Measurements from ENCODE around the gene ZNF385C. TPM values are rescaled to one million over a fixed set of nuclear protein-coding genes. Genes with fewer than 3 reads are reported as not detected.

The ZNF385C gene
- total RNA-seq, 6 experiments from 2014 or later = 0.11 to 1.2 (median 0.11) TPM; not detected in 3

DNA sequence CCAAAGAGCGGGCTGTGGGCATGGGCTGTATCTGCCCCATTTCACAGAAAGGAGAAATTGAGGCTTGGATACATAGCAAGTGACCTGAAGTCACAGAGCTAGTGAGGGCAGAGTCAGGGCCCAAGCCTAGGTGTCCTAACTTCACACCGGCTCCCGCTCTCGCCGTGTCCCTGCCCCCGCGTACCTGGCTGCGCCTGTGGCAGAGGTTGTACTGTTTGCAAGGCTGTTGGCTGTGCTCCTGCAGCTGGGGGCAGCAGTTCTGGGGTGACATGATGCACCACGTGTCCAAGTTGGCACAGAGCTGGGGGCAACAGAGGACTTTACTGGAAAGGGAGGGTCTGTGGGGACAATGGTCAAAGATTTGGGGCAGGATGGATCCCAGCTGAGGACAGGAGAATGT, 10.8 kb upstream of the ZNF385C start:
- intact Hi-C loops (cut with DNase I) = no loop called here
- WGBS (ENCODE audit: insufficient coverage, low coverage, low lambda C conversion rate, missing lambda C conversion rate) = 46% methylated on average over 6 of the region's 9 CpGs
- Histone ChIP-seq H3K36me3 (peaks cover 0 to 22% (median 0%) of the 10 kb centered on the region in 4 donors), H3K4me3 (no peak overlapping the region), H3K9me3 (no peaks in the 10 kb centered on the region), H3K27ac (no peak overlapping the region), H3K27me3 (no peaks in the 10 kb centered on the region), H3K4me1 (peaks cover 0 to 43% (median 13%) of the 10 kb centered on the region in 4 donors)
- no peak for TF ChIP-seq CTCF (IDR thresholded peaks at IDR 0.05)
- TF ChIP-seq POLR2A (IDR thresholded peaks at IDR 0.05) = no peak
- DNase-seq = peak in 2 of 3 donors; percentile 82 to 83
- ATAC-seq = peak in 3 of 4 donors; percentile 5 to 34 (median 29)

- H3K4me3 ChIP-seq = no peak overlapping the region
Observed at GRCh38 chr17:42107597-42108576, 9.6 kb upstream of the ZNF385C start.

DNA sequence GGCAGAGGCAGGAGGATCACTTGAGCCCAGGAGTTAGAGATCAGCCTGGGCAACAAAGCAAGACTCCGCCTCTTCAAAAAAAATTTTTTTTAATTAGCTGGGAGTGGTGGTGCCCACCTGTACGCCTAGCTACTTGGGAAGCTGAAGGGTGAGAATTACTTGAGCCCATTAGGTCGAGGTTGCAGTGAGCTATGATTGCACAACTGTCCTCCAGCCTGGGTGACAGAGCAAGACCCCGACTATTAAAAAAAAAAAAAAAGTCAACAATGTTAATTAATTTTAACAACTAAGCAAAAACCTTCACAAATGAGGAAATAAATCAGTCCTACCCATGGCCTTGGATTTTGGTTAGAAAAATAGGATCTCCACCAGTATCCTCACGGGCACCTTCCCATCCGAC, 8.9 kb upstream of the ZNF385C start:
- Histone ChIP-seq H3K27ac (no peak overlapping the region), H3K4me1 (peaks cover 0 to 36% (median 9%) of the 10 kb centered on the region in 4 donors), H3K27me3 (no peaks in the 10 kb centered on the region), H3K9me3 (no peaks in the 10 kb centered on the region), H3K4me3 (no peak overlapping the region), H3K36me3 (peaks cover 0 to 24% (median 0%) of the 10 kb centered on the region in 4 donors)
- intact Hi-C loops (cut with DNase I) = no loop called here
- 44% methylated on average over 5 of the region's 6 CpGs for WGBS (ENCODE audit: insufficient coverage, low coverage, low lambda C conversion rate, missing lambda C conversion rate)
- no peak for TF ChIP-seq CTCF (IDR thresholded peaks at IDR 0.05)
- no peak for TF ChIP-seq POLR2A (IDR thresholded peaks at IDR 0.05)
- DNase-seq (no peak), ATAC-seq (no peak)

More at GRCh38 chr17:42107597-42108576, 9.6 kb upstream of the ZNF385C start:
- TF ChIP-seq POLR2A (IDR thresholded peaks at IDR 0.05) (no peak), CTCF (IDR thresholded peaks at IDR 0.05) (no peak)
- DNase-seq (peak; percentile 62 to 78 (median 73)), ATAC-seq (peak; percentile 14 to 50 (median 34))
- H3K27ac ChIP-seq = no peak overlapping the region
- 41% methylated on average over 10 of the region's 51 CpGs for WGBS (ENCODE audit: insufficient coverage, low coverage, low lambda C conversion rate, missing lambda C conversion rate)
- no peaks in the 10 kb centered on the region for H3K9me3 ChIP-seq
- H3K4me1 ChIP-seq = peaks cover 0 to 39% (median 11%) of the 10 kb centered on the region in 4 donors
- H3K36me3 ChIP-seq = peaks cover 0 to 24% (median 0%) of the 10 kb centered on the region in 4 donors
- no peaks in the 10 kb centered on the region for H3K27me3 ChIP-seq
- intact Hi-C loops (cut with DNase I) = no loop called here

DNA sequence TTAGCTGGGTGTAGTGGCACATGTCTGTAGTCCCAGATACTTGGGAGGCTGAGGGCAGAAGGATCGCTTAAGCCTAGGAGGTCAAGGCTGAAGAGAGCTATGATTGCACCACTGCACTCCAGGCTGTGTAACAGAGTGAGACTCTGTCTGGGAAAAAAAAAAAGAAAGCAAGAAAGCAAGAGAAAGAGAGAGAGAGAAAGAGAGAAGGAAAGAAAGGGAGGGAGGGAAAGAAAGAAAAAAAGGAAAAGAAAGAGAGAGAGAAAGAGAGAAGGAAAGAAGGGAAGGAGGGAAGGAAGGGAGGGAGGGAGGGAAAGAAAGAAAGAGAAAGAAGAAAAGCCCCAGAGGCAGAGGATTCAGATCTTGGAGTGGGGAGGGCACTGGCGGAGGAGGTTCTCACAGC, 7.7 kb upstream of the ZNF385C start:
- Histone ChIP-seq H3K27ac (no peak overlapping the region), H3K27me3 (no peaks in the 10 kb centered on the region), H3K4me3 (no peak overlapping the region), H3K4me1 (peaks cover 0 to 26% (median 5%) of the 10 kb centered on the region in 4 donors), H3K9me3 (no peaks in the 10 kb centered on the region), H3K36me3 (peaks cover 0 to 24% (median 0%) of the 10 kb centered on the region in 4 donors)
- no peak for DNase-seq
- intact Hi-C loops (cut with DNase I) = no loop called here
- no peak for ATAC-seq
- WGBS (ENCODE audit: insufficient coverage, low coverage, low lambda C conversion rate, missing lambda C conversion rate) = 100% methylated on average over 1 of the region's 2 CpGs
- no peak for TF ChIP-seq POLR2A (IDR thresholded peaks at IDR 0.05)
- TF ChIP-seq CTCF (IDR thresholded peaks at IDR 0.05) = no peak
